ENCODE data around the gene UBE2E3.

- TF ChIP-seq KLF12 (CRISPR knock-in tag; IDR thresholded peaks at IDR 0.05; ENCODE audit: borderline replicate concordance) = no peak
- no peak for TF ChIP-seq JUNB (CRISPR knock-in tag; IDR thresholded peaks at IDR 0.05; ENCODE audit: borderline replicate concordance)
- no peak for TF ChIP-seq MYC (CRISPR knock-in tag; IDR thresholded peaks at IDR 0.05; ENCODE audit: borderline replicate concordance)
- TF ChIP-seq EZH2 (conservative IDR thresholded peaks at IDR 0.05; ENCODE audit: low read depth, low read length) = no peak
- TF ChIP-seq HNF4G (IDR thresholded peaks at IDR 0.05; ENCODE audit: borderline replicate concordance, low read depth, low read length) = no peak
- TF ChIP-seq HNF4G (CRISPR knock-in tag; IDR thresholded peaks at IDR 0.05; ENCODE audit: borderline replicate concordance, low read depth) = no peak
- TF ChIP-seq DPF2 (CRISPR knock-in tag; IDR thresholded peaks at IDR 0.05; ENCODE audit: borderline replicate concordance, low read depth) = no peak
- no peak for TF ChIP-seq ZNF451 (CRISPR knock-in tag; IDR thresholded peaks at IDR 0.05)
- TF ChIP-seq JUN (CRISPR knock-in tag; IDR thresholded peaks at IDR 0.05) = no peak
- no peak for TF ChIP-seq CTCF (CRISPR knock-in tag; IDR thresholded peaks at IDR 0.05)
- TF ChIP-seq ZFP41 (CRISPR knock-in tag; IDR thresholded peaks at IDR 0.05; ENCODE audit: borderline replicate concordance) = no peak
- TF ChIP-seq POLR2AphosphoS5 (IDR thresholded peaks at IDR 0.05; ENCODE audit: low read depth, low read length) = no peak
- TF ChIP-seq TMF1 (CRISPR knock-in tag; IDR thresholded peaks at IDR 0.05; ENCODE audit: low read depth) = no peak
- TF ChIP-seq SUZ12 (IDR thresholded peaks at IDR 0.05; ENCODE audit: low read depth, low read length) = no peak
- TF ChIP-seq, protein P1, sequence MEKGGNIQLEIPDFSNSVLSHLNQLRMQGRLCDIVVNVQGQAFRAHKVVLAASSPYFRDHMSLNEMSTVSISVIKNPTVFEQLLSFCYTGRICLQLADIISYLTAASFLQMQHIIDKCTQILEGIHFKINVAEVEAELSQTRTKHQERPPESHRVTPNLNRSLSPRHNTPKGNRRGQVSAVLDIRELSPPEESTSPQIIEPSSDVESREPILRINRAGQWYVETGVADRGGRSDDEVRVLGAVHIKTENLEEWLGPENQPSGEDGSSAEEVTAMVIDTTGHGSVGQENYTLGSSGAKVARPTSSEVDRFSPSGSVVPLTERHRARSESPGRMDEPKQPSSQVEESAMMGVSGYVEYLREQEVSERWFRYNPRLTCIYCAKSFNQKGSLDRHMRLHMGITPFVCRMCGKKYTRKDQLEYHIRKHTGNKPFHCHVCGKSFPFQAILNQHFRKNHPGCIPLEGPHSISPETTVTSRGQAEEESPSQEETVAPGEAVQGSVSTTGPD (CRISPR knock-in tag; IDR thresholded peaks at IDR 0.05) = no peak
Observed at GRCh38 chr2:180933332-180933731, 47.1 kb upstream of the UBE2E3 start.
